Panc1 (cell line): Measurements from ENCODE around the gene INAFM2. TPM values are rescaled to one million over a fixed set of nuclear protein-coding genes. Genes with fewer than 3 reads are reported as not detected.

Experiments used
- ATAC-seq: fragments of 200-7000 bp; cut with Tn5 transposase; 2 replicates; pipeline ENCODE4 v1.9.1; 2020; ENCODE audit warnings: mild to moderate bottlenecking, moderate library complexity
- BruUV-seq: library from RNA; stranded (reverse); fragments of 400-500 nt; replicated peaks from 2 replicates; lab custom pipeline; 2021; lab: Mats Ljungman, UMichigan
- CTCF ChIA-PET: fragments of 300-600 bp; sonication (Branson Sonifier 250); formaldehyde crosslinking; loops from one replicate; lab custom pipeline; 2022; ENCODE audit warnings: antibody characterized with exemption; lab: Charles Lee
- POLR2A ChIA-PET: fragments of 300-600 bp; sonication (Branson Sonifier 250); formaldehyde crosslinking; loops from one replicate; lab custom pipeline; 2022; ENCODE audit warnings: antibody characterized with exemption; lab: Charles Lee
- DNase-seq: peaks from one replicate; pipeline ENCODE4 v3.0.0-alpha.2; 2010; ENCODE audit warnings: low read depth, low spot score
- H3K27ac ChIP-seq: 2 replicates; pipeline ENCODE4 v1.5.1; 2011; ENCODE audit warnings: mild to moderate bottlenecking, low read length, inconsistent platforms
- H3K27me3 ChIP-seq: fragments of 200-500 bp; sonication (Bioruptor generic); 2 replicates; pipeline ENCODE4 v1.6.0; 2014; ENCODE audit warnings: low read length, inconsistent platforms; ENCODE audit not compliant: control insufficient read depth, insufficient read depth
- H3K36me3 ChIP-seq: fragments of 200-500 bp; sonication (Bioruptor generic); 2 replicates; pipeline ENCODE4 v1.5.1; 2014; ENCODE audit warnings: inconsistent platforms, mild to moderate bottlenecking, low read length, moderate library complexity; ENCODE audit not compliant: control insufficient read depth, insufficient read depth
- H3K4me1 ChIP-seq: 2 replicates; pipeline ENCODE4 v1.5.1; 2011; ENCODE audit warnings: inconsistent platforms, mild to moderate bottlenecking, low read length, moderate library complexity; ENCODE audit not compliant: control insufficient read depth, insufficient read depth
- H3K4me3 ChIP-seq, 2 experiments: 2 replicates each; pipeline ENCODE4 v1.5.1; 2011 to 2012; ENCODE audit warnings: low read depth in 2 of 2, low read length in 2 of 2, mild to moderate bottlenecking in 2 of 2, inconsistent platforms in 1 of 2, moderate library complexity in 1 of 2
- H3K9me3 ChIP-seq: fragments of 200-500 bp; sonication (Bioruptor generic); 2 replicates; pipeline ENCODE4 v1.5.1; 2014; ENCODE audit warnings: low read depth, mild to moderate bottlenecking, inconsistent platforms, low read length, moderate library complexity; ENCODE audit not compliant: control insufficient read depth, insufficient read depth
- CTCF ChIP-seq: fragments of 450-650 bp; IDR thresholded peaks from 2 replicates; pipeline ENCODE4 v1.5.1; 2017; ENCODE audit warnings: mild to moderate bottlenecking
- POLR2AphosphoS5 ChIP-seq: IDR thresholded peaks from 2 replicates; pipeline ENCODE4 v1.6.1; 2012; ENCODE audit warnings: mild to moderate bottlenecking, low read depth, low read length, moderate library complexity
- SIN3A ChIP-seq: IDR thresholded peaks from 2 replicates; pipeline ENCODE4 v1.6.1; 2012; ENCODE audit warnings: low read depth, mild to moderate bottlenecking, low read length, moderate library complexity, borderline replicate concordance; ENCODE audit not compliant: insufficient read depth
- TCF7L2 ChIP-seq: IDR thresholded peaks from 2 replicates; pipeline ENCODE4 v1.6.1; 2011; ENCODE audit warnings: mild to moderate bottlenecking, low read depth, low read length, inconsistent platforms
- in situ Hi-C: cut with HindIII; loops from 2 replicates; pipeline ENCODE4 v1.10.0; 2016; ENCODE audit warnings: low sequenced_read_pairs, low pct_unique_long_range_greater_than_20kb
- intact Hi-C: fragments of 100-400 bp; cut with micrococcal nuclease; formaldehyde crosslinking; loops from one replicate; pipeline ENCODE4 v1.10.0; 2022; ENCODE audit not compliant: unreplicated experiment
- total RNA-seq: library from RNA; stranded (reverse); gene quantifications from one replicate; pipeline ENCODE4 v1.2.1, GENCODE V29; 2021; ENCODE audit not compliant: unreplicated experiment
- TF ChIP-seq, protein P1 (sequence below), 2 experiments: IDR thresholded peaks; 2 replicates each; pipeline ENCODE4 v1.6.1; 2011 to 2012; ENCODE audit warnings: low read depth in 2 of 2, control low read depth in 1 of 2, low read length in 1 of 2, mild to moderate bottlenecking in 1 of 2, moderate library complexity in 1 of 2; ENCODE audit not compliant: insufficient read depth in 1 of 2

Gene INAFM2
- total RNA-seq, 1 experiment from 2014 or later: 10.4 TPM

DNA sequence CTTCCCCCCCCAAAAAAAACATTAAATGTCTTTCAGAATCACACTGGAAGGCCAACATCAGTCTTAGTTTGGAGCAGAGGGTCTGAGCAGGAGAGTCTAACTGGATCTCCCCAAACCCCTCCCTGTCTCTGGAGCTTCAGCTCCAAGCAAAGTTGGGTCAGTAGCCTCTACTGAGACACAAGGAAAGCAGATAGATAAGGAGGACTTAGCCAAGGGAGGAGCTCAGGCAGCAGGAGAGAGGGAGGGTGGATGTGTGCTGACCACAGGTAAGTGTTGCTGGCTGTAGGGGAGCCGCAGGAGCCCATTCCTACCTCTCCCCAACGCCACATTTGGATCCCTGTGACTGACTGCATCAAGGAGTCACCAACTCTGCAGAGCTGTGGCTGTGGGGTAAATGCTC is 22.7 kb upstream of the INAFM2 start:
- in situ Hi-C loops: no loop called here
- Histone ChIP-seq H3K4me1 (no peaks in the 10 kb centered on the region), H3K27ac (no peak overlapping the region), H3K36me3 (no peaks in the 10 kb centered on the region), H3K27me3 (no peaks in the 10 kb centered on the region), H3K9me3 (peaks cover 6% of the 10 kb centered on the region; the same call in 1 of the 2 replicates), H3K4me3 (no peak overlapping the region)
- no TSS peak for BruUV-seq
- POLR2A ChIA-PET: no interaction called here
- CTCF ChIA-PET: no interaction called here
- ATAC-seq (no peak), DNase-seq (no peak)
- intact Hi-C loops: no loop called here
- TF ChIP-seq POLR2AphosphoS5 (no peak), SIN3A (no peak), TCF7L2 (no peak), CTCF (no peak)
- TF ChIP-seq, protein P1, sequence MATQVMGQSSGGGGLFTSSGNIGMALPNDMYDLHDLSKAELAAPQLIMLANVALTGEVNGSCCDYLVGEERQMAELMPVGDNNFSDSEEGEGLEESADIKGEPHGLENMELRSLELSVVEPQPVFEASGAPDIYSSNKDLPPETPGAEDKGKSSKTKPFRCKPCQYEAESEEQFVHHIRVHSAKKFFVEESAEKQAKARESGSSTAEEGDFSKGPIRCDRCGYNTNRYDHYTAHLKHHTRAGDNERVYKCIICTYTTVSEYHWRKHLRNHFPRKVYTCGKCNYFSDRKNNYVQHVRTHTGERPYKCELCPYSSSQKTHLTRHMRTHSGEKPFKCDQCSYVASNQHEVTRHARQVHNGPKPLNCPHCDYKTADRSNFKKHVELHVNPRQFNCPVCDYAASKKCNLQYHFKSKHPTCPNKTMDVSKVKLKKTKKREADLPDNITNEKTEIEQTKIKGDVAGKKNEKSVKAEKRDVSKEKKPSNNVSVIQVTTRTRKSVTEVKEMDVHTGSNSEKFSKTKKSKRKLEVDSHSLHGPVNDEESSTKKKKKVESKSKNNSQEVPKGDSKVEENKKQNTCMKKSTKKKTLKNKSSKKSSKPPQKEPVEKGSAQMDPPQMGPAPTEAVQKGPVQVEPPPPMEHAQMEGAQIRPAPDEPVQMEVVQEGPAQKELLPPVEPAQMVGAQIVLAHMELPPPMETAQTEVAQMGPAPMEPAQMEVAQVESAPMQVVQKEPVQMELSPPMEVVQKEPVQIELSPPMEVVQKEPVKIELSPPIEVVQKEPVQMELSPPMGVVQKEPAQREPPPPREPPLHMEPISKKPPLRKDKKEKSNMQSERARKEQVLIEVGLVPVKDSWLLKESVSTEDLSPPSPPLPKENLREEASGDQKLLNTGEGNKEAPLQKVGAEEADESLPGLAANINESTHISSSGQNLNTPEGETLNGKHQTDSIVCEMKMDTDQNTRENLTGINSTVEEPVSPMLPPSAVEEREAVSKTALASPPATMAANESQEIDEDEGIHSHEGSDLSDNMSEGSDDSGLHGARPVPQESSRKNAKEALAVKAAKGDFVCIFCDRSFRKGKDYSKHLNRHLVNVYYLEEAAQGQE (IDR thresholded peaks at IDR 0.05; ENCODE audit: insufficient read depth in 1 of 2, low read depth in 2 of 2, low read length in 1 of 2): no peak

DNA sequence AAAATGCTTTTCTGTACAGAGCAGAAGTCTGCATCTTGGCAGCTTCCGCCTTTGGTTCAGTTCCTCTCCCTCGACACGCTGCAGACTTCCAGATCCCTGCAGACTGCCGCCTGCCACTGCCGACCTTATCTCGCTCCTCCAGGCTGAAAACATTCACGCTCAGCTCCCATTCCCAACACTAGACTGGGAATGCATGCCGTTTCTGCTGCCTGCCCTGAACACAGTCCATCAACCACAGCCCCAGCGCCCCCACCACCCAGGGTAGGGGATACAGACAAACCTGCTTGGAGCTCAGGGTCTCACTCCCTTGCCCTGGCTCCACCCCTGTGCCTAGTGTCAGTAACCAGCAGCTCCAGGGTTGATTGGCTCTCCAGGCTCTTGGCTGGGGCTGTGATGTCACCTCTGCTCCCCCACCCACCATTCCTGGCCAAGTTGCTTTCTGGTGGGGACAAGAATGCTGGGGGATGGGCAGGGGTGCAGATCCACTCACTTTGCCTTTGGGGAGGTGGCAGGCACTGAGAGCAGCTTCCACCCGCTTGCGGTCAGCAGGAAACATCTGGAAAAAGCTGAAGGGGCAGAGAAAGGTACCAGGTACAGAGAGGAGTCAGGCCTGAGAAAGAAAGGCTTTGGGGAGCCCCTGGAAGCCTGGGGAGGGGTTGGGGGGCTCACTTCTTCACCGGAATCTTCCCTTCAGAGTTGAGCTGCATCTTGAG is 21.9 kb upstream of the INAFM2 start:
- Histone ChIP-seq H3K4me1 (no peaks in the 10 kb centered on the region), H3K36me3 (no peaks in the 10 kb centered on the region), H3K27me3 (no peaks in the 10 kb centered on the region), H3K4me3 (no peak overlapping the region), H3K9me3 (peaks cover 6% of the 10 kb centered on the region; the same call in 1 of the 2 replicates), H3K27ac (no peak overlapping the region)
- 0 out of 2 replicates have a peak, but pooled peaks have one; percentile 18 for ATAC-seq
- no peak for TF ChIP-seq SIN3A
- TF ChIP-seq, protein P1 (IDR thresholded peaks at IDR 0.05; ENCODE audit: insufficient read depth in 1 of 2, low read depth in 2 of 2, low read length in 1 of 2): no peak
- no peak for TF ChIP-seq POLR2AphosphoS5
- no peak for TF ChIP-seq CTCF
- TF ChIP-seq TCF7L2: no peak
- DNase-seq: no peak
- BruUV-seq: no TSS peak
- in situ Hi-C loops (no loop called here), intact Hi-C loops (no loop called here)
- POLR2A ChIA-PET: no interaction called here
- CTCF ChIA-PET: interaction anchor here (1.1 kb wide), 1 partner anchor 36 kb away, joined by 3 read pairs; no protein-coding TSS in a partner anchor
